WTC11 (cell line): ENCODE measurements around the gene HSP90AB1. TPM values are rescaled to one million over a fixed set of nuclear protein-coding genes. Genes with fewer than 3 reads are reported as not detected.

Source experiments
- ATAC-seq: fragments of 200-7000 bp; cut with Tn5 transposase; 2 replicates; pipeline ENCODE4 v1.10.0; 2021; ENCODE audit warnings: mild to moderate bottlenecking, moderate library complexity
- CTCF ChIA-PET: fragments of 300-600 bp; sonication (Branson Sonifier 250); formaldehyde crosslinking; loops from one replicate; lab custom pipeline; 2021; ENCODE audit warnings: antibody characterized with exemption; lab: Charles Lee
- POLR2A ChIA-PET: fragments of 350-600 bp; sonication (Branson Sonifier 250); formaldehyde crosslinking; loops from one replicate; lab custom pipeline; 2021; ENCODE audit warnings: antibody characterized with exemption; lab: Charles Lee
- DNase-seq: peaks from one replicate; pipeline ENCODE4 v3.0.0; 2021; ENCODE audit warnings: low spot score
- H3K27ac Mint-ChIP-seq: 2 replicates; pipeline ENCODE4 v1.8.0; 2021; ENCODE audit warnings: mixed read lengths
- H3K27me3 Mint-ChIP-seq: 2 replicates; pipeline ENCODE4 v1.8.0; 2021; ENCODE audit warnings: low read depth, mild to moderate bottlenecking, moderate library complexity, mixed read lengths
- H3K36me3 Mint-ChIP-seq: 2 replicates; pipeline ENCODE4 v1.8.0; 2021; ENCODE audit warnings: mixed read lengths
- H3K4me1 Mint-ChIP-seq: 2 replicates; pipeline ENCODE4 v1.8.0; 2022; ENCODE audit warnings: mixed read lengths
- H3K4me3 Mint-ChIP-seq: 2 replicates; pipeline ENCODE4 v1.8.0; 2021; ENCODE audit warnings: mild to moderate bottlenecking, moderate library complexity, mixed read lengths
- H3K9me3 Mint-ChIP-seq: 2 replicates; pipeline ENCODE4 v1.8.0; 2021; ENCODE audit warnings: mixed read lengths
- ATF1 ChIP-seq: sonication (generic); formaldehyde crosslinking; IDR thresholded peaks from 2 replicates; pipeline ENCODE4 v1.8.1; 2023; ENCODE audit warnings: mild to moderate bottlenecking, moderate library complexity, missing genetic modification reagents
- CREB1 ChIP-seq: sonication (generic); formaldehyde crosslinking; IDR thresholded peaks from 2 replicates; pipeline ENCODE4 v1.8.0; 2023; ENCODE audit warnings: mild to moderate bottlenecking, missing genetic modification reagents
- CTCF ChIP-seq: fragments of 200-600 bp; IDR thresholded peaks from 2 replicates; pipeline ENCODE4 v1.8.0; 2022; ENCODE audit warnings: antibody characterized with exemption
- E2F4 ChIP-seq: sonication (generic); formaldehyde crosslinking; IDR thresholded peaks from 2 replicates; pipeline ENCODE4 v1.8.1; 2022; ENCODE audit warnings: low read depth, mild to moderate bottlenecking, moderate library complexity, missing genetic modification reagents, borderline replicate concordance
- FOXK1 ChIP-seq: sonication (generic); formaldehyde crosslinking; IDR thresholded peaks from 2 replicates; pipeline ENCODE4 v1.8.0; 2022; ENCODE audit warnings: mild to moderate bottlenecking, moderate library complexity, missing genetic modification reagents
- GABPB1 ChIP-seq: sonication (generic); formaldehyde crosslinking; IDR thresholded peaks from 2 replicates; pipeline ENCODE4 v1.8.1; 2023; ENCODE audit warnings: mild to moderate bottlenecking, missing genetic modification reagents
- GRHL2 ChIP-seq: fragments of 250-450 bp; sonication (Bioruptor Pico); IDR thresholded peaks from 2 replicates; pipeline ENCODE4 v1.8.0; 2022; ENCODE audit warnings: mild to moderate bottlenecking, moderate library complexity; ENCODE audit not compliant: insufficient replicate concordance, severe bottlenecking
- MXD4 ChIP-seq: fragments of 250-450 bp; sonication (Bioruptor Pico); IDR thresholded peaks from 2 replicates; pipeline ENCODE4 v1.8.0; 2021; ENCODE audit warnings: mild to moderate bottlenecking, moderate library complexity, borderline replicate concordance
- NFE2L1 ChIP-seq: sonication (generic); formaldehyde crosslinking; IDR thresholded peaks from 2 replicates; pipeline ENCODE4 v1.8.1; 2023; ENCODE audit warnings: missing genetic modification reagents
- PREB ChIP-seq: sonication (generic); formaldehyde crosslinking; IDR thresholded peaks from 2 replicates; pipeline ENCODE4 v1.8.1; 2022; ENCODE audit warnings: mild to moderate bottlenecking, missing genetic modification reagents, moderate library complexity, borderline replicate concordance
- RELA ChIP-seq: sonication (generic); formaldehyde crosslinking; IDR thresholded peaks from 2 replicates; pipeline ENCODE4 v1.8.1; 2022; ENCODE audit warnings: missing genetic modification reagents, mild to moderate bottlenecking, borderline replicate concordance
- RORB ChIP-seq: fragments of 250-450 bp; sonication (Bioruptor Pico); IDR thresholded peaks from 2 replicates; pipeline ENCODE4 v1.9.0; 2021; ENCODE audit warnings: mild to moderate bottlenecking
- SMAD3 ChIP-seq: sonication (generic); formaldehyde crosslinking; IDR thresholded peaks from 2 replicates; pipeline ENCODE4 v1.8.0; 2022; ENCODE audit warnings: missing genetic modification reagents, mild to moderate bottlenecking, borderline replicate concordance
- SP1 ChIP-seq: sonication (generic); formaldehyde crosslinking; conservative IDR thresholded peaks from 2 replicates; pipeline ENCODE4 v1.8.1; 2022; ENCODE audit warnings: missing genetic modification reagents
- ZMAT4 ChIP-seq: fragments of 250-450 bp; sonication (Bioruptor Pico); IDR thresholded peaks from 2 replicates; pipeline ENCODE4 v1.9.0; 2021; ENCODE audit warnings: mild to moderate bottlenecking
- ZNF425 ChIP-seq: fragments of 250-450 bp; sonication (Bioruptor Pico); conservative IDR thresholded peaks from 2 replicates; pipeline ENCODE4 v1.9.0; 2021; ENCODE audit warnings: mild to moderate bottlenecking
- total RNA-seq: library from RNA; stranded (reverse); gene quantifications from 3 replicates; pipeline ENCODE4 v1.2.3, GENCODE V29; 2021

HSP90AB1 gene
- total RNA-seq, 1 experiment from 2014 or later: 2,171 TPM

- H3K27me3 Mint-ChIP-seq: peaks cover 60% of the 10 kb centered on the region
- no peaks in the 10 kb centered on the region for H3K9me3 Mint-ChIP-seq
- no peak for ATAC-seq
- no peaks in the 10 kb centered on the region for H3K36me3 Mint-ChIP-seq
- TF ChIP-seq ZNF425 (CRISPR knock-in tag): no peak
- TF ChIP-seq, all 79 proteins: peak for 0
- DNase-seq: no peak
- H3K4me3 Mint-ChIP-seq: no peak overlapping the region
- POLR2A ChIA-PET: no interaction called here
- no peaks in the 10 kb centered on the region for H3K4me1 Mint-ChIP-seq
- no peak overlapping the region for H3K27ac Mint-ChIP-seq
- CTCF ChIA-PET: interaction anchor here (1.0 to 1.5 kb wide), 4 partner anchors 14 to 29 kb away, joined by 3 to 4 read pairs (median 3); partner anchors contain the start of genes AARS2 and TMEM151B
Observed at GRCh38 chr6:44284121-44284520, 37.2 kb downstream of the HSP90AB1 start.

- POLR2A ChIA-PET: no interaction called here
Observed at GRCh38 chr6:44284867-44285266, 38.0 kb downstream of the HSP90AB1 start.

More at GRCh38 chr6:44284867-44285266, 38.0 kb downstream of the HSP90AB1 start:
- no peak overlapping the region for H3K27ac Mint-ChIP-seq
- no peak for ATAC-seq
- H3K27me3 Mint-ChIP-seq: peaks cover 60% of the 10 kb centered on the region
- H3K9me3 Mint-ChIP-seq: no peaks in the 10 kb centered on the region
- CTCF ChIA-PET: interaction anchor here (0.8 to 1.9 kb wide), 3 partner anchors 14 to 28 kb away, joined by 5 to 10 read pairs (median 5); partner anchors contain the start of genes AARS2 and TMEM151B
- no peak for TF ChIP-seq SMAD3 (CRISPR knock-in tag)
- no peak for TF ChIP-seq CREB1 (CRISPR knock-in tag)
- no peak for TF ChIP-seq GRHL2
- TF ChIP-seq MXD4 (CRISPR knock-in tag): no peak
- TF ChIP-seq NFE2L1 (CRISPR knock-in tag): no peak
- no peak for TF ChIP-seq RELA
- TF ChIP-seq GABPB1 (CRISPR knock-in tag): no peak
- TF ChIP-seq FOXK1: no peak
- TF ChIP-seq RORB: no peak
- TF ChIP-seq CTCF: no peak
- no peak for TF ChIP-seq ATF1 (CRISPR knock-in tag)
- no peak for TF ChIP-seq SP1
- TF ChIP-seq E2F4: no peak
- no peak for TF ChIP-seq PREB (CRISPR knock-in tag)
- no peak for TF ChIP-seq ZMAT4 (CRISPR knock-in tag)
- TF ChIP-seq, all 79 proteins: peak for 0
- Mint-ChIP-seq H3K4me3 (no peak overlapping the region), H3K4me1 (no peaks in the 10 kb centered on the region), H3K36me3 (no peaks in the 10 kb centered on the region)
- DNase-seq: no peak
